HG03520 (cell line): Measurements from ENCODE around the gene MTUS2.
"Not testable (repeated sequence)": the region's sequence is repeated elsewhere in the genome, so short reads cannot be mapped to it uniquely, and the experiment has no call there.

Experiments
- ATAC-seq: cut with Tn5 transposase; IDR thresholded peaks from one replicate; pipeline ENCODE4 v1.9.1; 2021; ENCODE audit warnings: mild to moderate bottlenecking, moderate library complexity; ENCODE audit not compliant: unreplicated experiment

Gene MTUS2

GRCh38 chr13:29294821-29295220 lies 474.7 kb downstream of the MTUS2 start:
- no peak for ATAC-seq

- ATAC-seq: no peak
These were observed 480.9 kb downstream of the MTUS2 start for GRCh38 chr13:29301027-29301426.

- no peak for ATAC-seq
These were observed 484.0 kb downstream of the MTUS2 start for GRCh38 chr13:29304148-29304547.

GRCh38 chr13:29310806-29311205 lies 490.7 kb downstream of the MTUS2 start:
- ATAC-seq: no peak

- ATAC-seq: no peak
These were observed 495.7 kb downstream of the MTUS2 start for GRCh38 chr13:29315847-29316246.

GRCh38 chr13:29317828-29318227 lies 497.7 kb downstream of the MTUS2 start:
- no peak for ATAC-seq

GRCh38 chr13:29318741-29319140 lies 498.6 kb downstream of the MTUS2 start:
- ATAC-seq: no peak

GRCh38 chr13:29319451-29319850 lies 499.3 kb downstream of the MTUS2 start:
- ATAC-seq: no peak

GRCh38 chr13:29323954-29324353 lies 503.8 kb downstream of the MTUS2 start:
- no peak for ATAC-seq

- no peak for ATAC-seq
These were observed 504.5 kb downstream of the MTUS2 start for GRCh38 chr13:29324601-29325000.

- no peak for ATAC-seq
These were observed 508.4 kb downstream of the MTUS2 start for GRCh38 chr13:29328501-29328900.

GRCh38 chr13:29336356-29336755 lies 516.2 kb downstream of the MTUS2 start:
- no peak for ATAC-seq

GRCh38 chr13:29339386-29340272 lies 519.5 kb downstream of the MTUS2 start:
- ATAC-seq: no peak

- not testable (repeated sequence) for ATAC-seq
These were observed 525.9 kb downstream of the MTUS2 start for GRCh38 chr13:29345860-29346582.

GRCh38 chr13:29355029-29355428 lies 534.9 kb downstream of the MTUS2 start:
- ATAC-seq: no peak

- no peak for ATAC-seq
These were observed 539.0 kb downstream of the MTUS2 start for GRCh38 chr13:29359181-29359580.

GRCh38 chr13:29361716-29362115 lies 541.6 kb downstream of the MTUS2 start:
- ATAC-seq: no peak

GRCh38 chr13:29362849-29363604 lies 542.9 kb downstream of the MTUS2 start:
- no peak for ATAC-seq

GRCh38 chr13:29369060-29369743 lies 549.1 kb downstream of the MTUS2 start:
- ATAC-seq: peak; percentile 46

GRCh38 chr13:29379281-29379680 lies 559.1 kb downstream of the MTUS2 start:
- no peak for ATAC-seq

GRCh38 chr13:29379865-29380264 lies 559.7 kb downstream of the MTUS2 start:
- ATAC-seq: no peak
